Upper lobe of right lung (tissue), 1 donor: Measurements from ENCODE around the gene AMFR. TPM values are rescaled to one million over a fixed set of nuclear protein-coding genes. Genes with fewer than 3 reads are reported as not detected.

Experiments used
- ATAC-seq: fragments of 200-7000 bp; cut with Tn5 transposase; one replicate; pipeline ENCODE4 v1.9.1; 2020; ENCODE audit warnings: mild to moderate bottlenecking, moderate library complexity
- DNase-seq: peaks from one replicate; pipeline ENCODE4 v3.0.0-alpha.2; 2020
- H3K27ac ChIP-seq: fragments of 200-600 bp; one replicate; pipeline ENCODE4 v1.8.0; 2022
- H3K27me3 ChIP-seq: fragments of 200-600 bp; one replicate; pipeline ENCODE4 v1.8.0; 2022; ENCODE audit warnings: mild to moderate bottlenecking
- H3K36me3 ChIP-seq: fragments of 200-600 bp; one replicate; pipeline ENCODE4 v1.8.0; 2022
- H3K4me1 ChIP-seq: fragments of 200-600 bp; one replicate; pipeline ENCODE4 v1.8.0; 2022
- H3K4me3 ChIP-seq: fragments of 200-600 bp; one replicate; pipeline ENCODE4 v1.8.0; 2022; ENCODE audit warnings: mild to moderate bottlenecking
- H3K9me3 ChIP-seq: fragments of 200-600 bp; one replicate; pipeline ENCODE4 v1.8.0; 2022
- intact Hi-C: fragments of 100-400 bp; cut with DNase I; formaldehyde crosslinking; loops from one replicate; pipeline ENCODE4 v1.11.0; 2022
- total RNA-seq: library from RNA; stranded (reverse); fragmentation: NEBNext Ultra II Directional; extraction: Animal tissue kit (Norgen Biotek cat#: 25700); gene quantifications from one replicate; pipeline ENCODE4 v1.2.1, GENCODE V29; 2021
- TF ChIP-seq, protein P1 (sequence below): fragments of 200-600 bp; IDR thresholded peaks from one replicate; pipeline ENCODE4 v1.8.0; 2022; ENCODE audit warnings: antibody characterized with exemption
- donor health status: DM: no; HTN: yes; CAD: no; lungs with severe emphysema.

AMFR gene
- total RNA-seq, 1 donor from 2014 or later = 89.8 TPM

DNA sequence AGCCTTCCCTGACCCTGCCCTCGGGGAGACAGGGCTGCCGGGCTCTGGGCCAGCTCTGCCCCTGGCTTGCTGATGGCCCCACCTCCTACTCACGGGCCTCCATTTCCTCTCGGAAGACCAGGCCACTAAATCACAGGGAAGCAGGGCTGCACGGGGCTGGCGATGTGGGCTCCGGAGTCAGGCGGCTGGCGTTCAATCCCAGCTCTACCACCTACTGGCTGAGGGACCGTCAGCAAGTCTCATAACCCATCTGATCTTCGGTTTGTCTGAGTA, 113.4 kb downstream of the AMFR start:
- no peaks in the 10 kb centered on the region for H3K36me3 ChIP-seq
- H3K4me3 ChIP-seq = no peak overlapping the region
- no peaks in the 10 kb centered on the region for H3K27me3 ChIP-seq
- TF ChIP-seq, protein P1, sequence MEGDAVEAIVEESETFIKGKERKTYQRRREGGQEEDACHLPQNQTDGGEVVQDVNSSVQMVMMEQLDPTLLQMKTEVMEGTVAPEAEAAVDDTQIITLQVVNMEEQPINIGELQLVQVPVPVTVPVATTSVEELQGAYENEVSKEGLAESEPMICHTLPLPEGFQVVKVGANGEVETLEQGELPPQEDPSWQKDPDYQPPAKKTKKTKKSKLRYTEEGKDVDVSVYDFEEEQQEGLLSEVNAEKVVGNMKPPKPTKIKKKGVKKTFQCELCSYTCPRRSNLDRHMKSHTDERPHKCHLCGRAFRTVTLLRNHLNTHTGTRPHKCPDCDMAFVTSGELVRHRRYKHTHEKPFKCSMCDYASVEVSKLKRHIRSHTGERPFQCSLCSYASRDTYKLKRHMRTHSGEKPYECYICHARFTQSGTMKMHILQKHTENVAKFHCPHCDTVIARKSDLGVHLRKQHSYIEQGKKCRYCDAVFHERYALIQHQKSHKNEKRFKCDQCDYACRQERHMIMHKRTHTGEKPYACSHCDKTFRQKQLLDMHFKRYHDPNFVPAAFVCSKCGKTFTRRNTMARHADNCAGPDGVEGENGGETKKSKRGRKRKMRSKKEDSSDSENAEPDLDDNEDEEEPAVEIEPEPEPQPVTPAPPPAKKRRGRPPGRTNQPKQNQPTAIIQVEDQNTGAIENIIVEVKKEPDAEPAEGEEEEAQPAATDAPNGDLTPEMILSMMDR = no peak
- DNase-seq (no peak), ATAC-seq (no peak)
- intact Hi-C loops = no loop called here
- H3K27ac ChIP-seq = no peak overlapping the region
- no peaks in the 10 kb centered on the region for H3K4me1 ChIP-seq
- no peaks in the 10 kb centered on the region for H3K9me3 ChIP-seq

Other genes with a start within 250 kb of the AMFR start
- gene GNAO1, start 234.1 kb downstream of the AMFR start, total RNA-seq = 1.8 TPM
- gene NUDT21, start 25.8 kb upstream of the AMFR start, total RNA-seq = 77.2 TPM
- gene OGFOD1, start 26.0 kb upstream of the AMFR start, total RNA-seq = 34.4 TPM
- gene BBS2, start 94.5 kb upstream of the AMFR start, total RNA-seq = 29.5 TPM
- not detected for gene MT4, start 139.5 kb upstream of the AMFR start, total RNA-seq
- not detected for gene MT3, start 164.0 kb upstream of the AMFR start, total RNA-seq
- 349 TPM for gene MT2A, start 183.0 kb upstream of the AMFR start, total RNA-seq
- gene MT1E, start 200.2 kb upstream of the AMFR start, total RNA-seq = 154 TPM
- gene MT1M, start 207.1 kb upstream of the AMFR start, total RNA-seq = 40.3 TPM
- 4.9 TPM for gene MT1A, start 213.1 kb upstream of the AMFR start, total RNA-seq
- not detected for gene MT1B, start 226.3 kb upstream of the AMFR start, total RNA-seq
- 9.1 TPM for gene MT1F, start 232.4 kb upstream of the AMFR start, total RNA-seq
- 23.7 TPM for gene MT1G, start 242.5 kb upstream of the AMFR start, total RNA-seq
- gene MT1H, start 244.3 kb upstream of the AMFR start, total RNA-seq = 6.3 TPM